WTC11 (cell line): Measurements from ENCODE around the gene C19orf73. TPM values are rescaled to one million over a fixed set of nuclear protein-coding genes. Genes with fewer than 3 reads are reported as not detected.
"Not testable (repeated sequence)": the region's sequence is repeated elsewhere in the genome, so short reads cannot be mapped to it uniquely, and the experiment has no call there.

Experiments
- ATAC-seq: fragments of 200-7000 bp; cut with Tn5 transposase; 2 replicates; pipeline ENCODE4 v1.10.0; 2021; ENCODE audit warnings: mild to moderate bottlenecking, moderate library complexity
- CTCF ChIA-PET: fragments of 300-600 bp; sonication (Branson Sonifier 250); formaldehyde crosslinking; loops from one replicate; lab custom pipeline; 2021; ENCODE audit warnings: antibody characterized with exemption; lab: Charles Lee
- POLR2A ChIA-PET: fragments of 350-600 bp; sonication (Branson Sonifier 250); formaldehyde crosslinking; loops from one replicate; lab custom pipeline; 2021; ENCODE audit warnings: antibody characterized with exemption; lab: Charles Lee
- DNase-seq: peaks from one replicate; pipeline ENCODE4 v3.0.0; 2021; ENCODE audit warnings: low spot score
- H3K27ac Mint-ChIP-seq: 2 replicates; pipeline ENCODE4 v1.8.0; 2021; ENCODE audit warnings: mixed read lengths
- H3K27me3 Mint-ChIP-seq: 2 replicates; pipeline ENCODE4 v1.8.0; 2021; ENCODE audit warnings: low read depth, mild to moderate bottlenecking, moderate library complexity, mixed read lengths
- H3K36me3 Mint-ChIP-seq: 2 replicates; pipeline ENCODE4 v1.8.0; 2021; ENCODE audit warnings: mixed read lengths
- H3K4me1 Mint-ChIP-seq: 2 replicates; pipeline ENCODE4 v1.8.0; 2022; ENCODE audit warnings: mixed read lengths
- H3K4me3 Mint-ChIP-seq: 2 replicates; pipeline ENCODE4 v1.8.0; 2021; ENCODE audit warnings: mild to moderate bottlenecking, moderate library complexity, mixed read lengths
- H3K9me3 Mint-ChIP-seq: 2 replicates; pipeline ENCODE4 v1.8.0; 2021; ENCODE audit warnings: mixed read lengths
- CBFB ChIP-seq: sonication (generic); formaldehyde crosslinking; IDR thresholded peaks from 2 replicates; pipeline ENCODE4 v1.8.1; 2022; ENCODE audit warnings: mild to moderate bottlenecking, low read depth, missing genetic modification reagents
- CREM ChIP-seq: sonication (generic); formaldehyde crosslinking; IDR thresholded peaks from 2 replicates; pipeline ENCODE4 v1.8.1; 2022; ENCODE audit warnings: mild to moderate bottlenecking, missing genetic modification reagents, moderate library complexity
- ELF4 ChIP-seq: sonication (generic); formaldehyde crosslinking; IDR thresholded peaks from 2 replicates; pipeline ENCODE4 v1.8.1; 2022; ENCODE audit warnings: low read depth, mild to moderate bottlenecking, moderate library complexity, missing genetic modification reagents
- ESRRA ChIP-seq: sonication (generic); formaldehyde crosslinking; IDR thresholded peaks from 2 replicates; pipeline ENCODE4 v1.8.1; 2022; ENCODE audit warnings: mild to moderate bottlenecking, missing genetic modification reagents, borderline replicate concordance
- FOXJ3 ChIP-seq: sonication (generic); formaldehyde crosslinking; IDR thresholded peaks from 2 replicates; pipeline ENCODE4 v1.9.0; 2021; ENCODE audit warnings: missing genetic modification reagents, mild to moderate bottlenecking, borderline replicate concordance
- FOXK1 ChIP-seq: sonication (generic); formaldehyde crosslinking; IDR thresholded peaks from 2 replicates; pipeline ENCODE4 v1.8.0; 2022; ENCODE audit warnings: mild to moderate bottlenecking, moderate library complexity, missing genetic modification reagents
- FOXP1 ChIP-seq: sonication (generic); formaldehyde crosslinking; IDR thresholded peaks from 2 replicates; pipeline ENCODE4 v1.8.0; 2022; ENCODE audit warnings: missing genetic modification reagents, mild to moderate bottlenecking, moderate library complexity, borderline replicate concordance
- MYBL2 ChIP-seq: sonication (generic); formaldehyde crosslinking; IDR thresholded peaks from 2 replicates; pipeline ENCODE4 v1.8.1; 2023; ENCODE audit warnings: mild to moderate bottlenecking, moderate library complexity, missing genetic modification reagents
- NFYB ChIP-seq: sonication (generic); formaldehyde crosslinking; conservative IDR thresholded peaks from 2 replicates; pipeline ENCODE4 v1.8.0; 2022; ENCODE audit warnings: low read depth, missing genetic modification reagents
- NR1H2 ChIP-seq: sonication (generic); formaldehyde crosslinking; IDR thresholded peaks from 2 replicates; pipeline ENCODE4 v1.9.0; 2021; ENCODE audit warnings: mild to moderate bottlenecking, moderate library complexity, missing genetic modification reagents
- OVOL2 ChIP-seq: fragments of 250-450 bp; sonication (Bioruptor Pico); IDR thresholded peaks from 2 replicates; pipeline ENCODE4 v1.9.0; 2021; ENCODE audit warnings: mild to moderate bottlenecking, borderline replicate concordance
- PRRX2 ChIP-seq: fragments of 250-450 bp; sonication (Bioruptor Pico); IDR thresholded peaks from 2 replicates; pipeline ENCODE4 v1.8.0; 2021; ENCODE audit warnings: mild to moderate bottlenecking
- RORB ChIP-seq: fragments of 250-450 bp; sonication (Bioruptor Pico); IDR thresholded peaks from 2 replicates; pipeline ENCODE4 v1.9.0; 2021; ENCODE audit warnings: mild to moderate bottlenecking
- TEAD1 ChIP-seq: sonication (generic); formaldehyde crosslinking; IDR thresholded peaks from 2 replicates; pipeline ENCODE4 v1.8.0; 2022; ENCODE audit warnings: mild to moderate bottlenecking, missing genetic modification reagents
- ZNF219 ChIP-seq: sonication (generic); formaldehyde crosslinking; IDR thresholded peaks from 2 replicates; pipeline ENCODE4 v1.8.0; 2023; ENCODE audit warnings: missing genetic modification reagents, mild to moderate bottlenecking, borderline replicate concordance
- ZNF232 ChIP-seq: sonication (generic); formaldehyde crosslinking; IDR thresholded peaks from 2 replicates; pipeline ENCODE4 v1.8.0; 2022; ENCODE audit warnings: mild to moderate bottlenecking, missing genetic modification reagents
- total RNA-seq: library from RNA; stranded (reverse); gene quantifications from 3 replicates; pipeline ENCODE4 v1.2.3, GENCODE V29; 2021
- TF ChIP-seq, protein P1 (sequence below): fragments of 250-450 bp; sonication (Bioruptor Pico); IDR thresholded peaks from 2 replicates; pipeline ENCODE4 v1.9.0; 2021; ENCODE audit warnings: mild to moderate bottlenecking
- TF ChIP-seq, protein P2 (sequence below): sonication (generic); formaldehyde crosslinking; IDR thresholded peaks from 2 replicates; pipeline ENCODE4 v1.8.0; 2022; ENCODE audit warnings: mild to moderate bottlenecking, missing genetic modification reagents
- TF ChIP-seq, protein P3 (sequence below): sonication (generic); formaldehyde crosslinking; IDR thresholded peaks from 2 replicates; pipeline ENCODE4 v1.8.0; 2023; ENCODE audit warnings: mild to moderate bottlenecking, missing genetic modification reagents
- TF ChIP-seq, protein P4 (sequence below): fragments of 250-450 bp; sonication (Bioruptor Pico); IDR thresholded peaks from 2 replicates; pipeline ENCODE4 v1.9.0; 2021; ENCODE audit warnings: mild to moderate bottlenecking
- TF ChIP-seq, protein P5 (sequence below): sonication (generic); formaldehyde crosslinking; IDR thresholded peaks from 2 replicates; pipeline ENCODE4 v1.8.0; 2022; ENCODE audit warnings: mild to moderate bottlenecking, missing genetic modification reagents
- TF ChIP-seq, protein P6 (sequence below): sonication (generic); formaldehyde crosslinking; conservative IDR thresholded peaks from 2 replicates; pipeline ENCODE4 v1.8.1; 2022; ENCODE audit warnings: mild to moderate bottlenecking, missing genetic modification reagents
- TF ChIP-seq, protein P7 (sequence below): fragments of 250-450 bp; sonication (Bioruptor Pico); IDR thresholded peaks from 2 replicates; pipeline ENCODE4 v1.9.0; 2021; ENCODE audit warnings: moderate library complexity, mild to moderate bottlenecking, inconsistent platforms, borderline replicate concordance

Gene C19orf73
- total RNA-seq, 1 experiment from 2014 or later, result 3.2 TPM

DNA sequence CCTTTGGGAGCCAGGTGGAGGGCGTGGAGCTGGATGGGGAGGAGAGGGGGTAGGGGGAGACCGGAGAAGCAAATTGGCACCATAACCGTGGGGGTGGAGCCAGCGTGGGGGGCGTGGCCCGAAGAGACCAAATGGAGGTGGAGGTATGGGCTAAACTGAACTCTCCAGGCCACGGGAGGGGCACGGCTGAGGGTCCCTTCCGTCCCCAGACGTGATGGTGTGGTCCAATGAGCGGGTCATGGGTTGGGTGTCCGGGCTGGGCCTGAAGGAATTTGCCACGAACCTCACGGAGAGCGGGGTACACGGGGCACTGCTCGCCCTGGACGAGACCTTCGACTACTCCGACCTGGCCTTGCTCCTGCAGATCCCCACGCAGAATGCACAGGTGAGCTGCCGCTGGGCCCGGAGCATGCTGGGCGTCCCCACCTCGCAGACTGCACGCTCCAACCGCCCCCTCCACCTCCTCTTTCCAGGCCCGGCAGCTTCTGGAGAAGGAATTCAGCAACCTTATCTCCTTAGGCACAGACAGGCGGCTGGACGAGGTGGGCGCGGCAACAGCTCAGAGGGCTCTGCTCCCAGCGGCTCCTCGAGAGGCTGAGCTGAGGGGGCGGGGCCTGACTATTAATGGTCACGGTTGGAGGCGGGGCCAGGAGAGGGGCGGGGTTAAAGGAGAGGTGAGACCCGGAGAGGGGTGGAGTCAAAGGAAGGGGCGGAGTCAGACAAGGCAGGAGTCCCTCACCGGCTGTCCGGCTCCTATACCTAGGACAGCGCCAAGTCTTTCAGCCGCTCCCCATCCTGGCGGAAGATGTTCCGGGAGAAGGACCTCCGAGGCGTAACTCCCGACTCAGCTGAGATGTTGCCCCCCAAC is 30.1 kb upstream of the C19orf73 start (continued):
- no peak; the same call in 1 of the 2 replicates for TF ChIP-seq ZNF219 (CRISPR knock-in tag)
- no peak for TF ChIP-seq CBFB (CRISPR knock-in tag)
- TF ChIP-seq, protein P1, sequence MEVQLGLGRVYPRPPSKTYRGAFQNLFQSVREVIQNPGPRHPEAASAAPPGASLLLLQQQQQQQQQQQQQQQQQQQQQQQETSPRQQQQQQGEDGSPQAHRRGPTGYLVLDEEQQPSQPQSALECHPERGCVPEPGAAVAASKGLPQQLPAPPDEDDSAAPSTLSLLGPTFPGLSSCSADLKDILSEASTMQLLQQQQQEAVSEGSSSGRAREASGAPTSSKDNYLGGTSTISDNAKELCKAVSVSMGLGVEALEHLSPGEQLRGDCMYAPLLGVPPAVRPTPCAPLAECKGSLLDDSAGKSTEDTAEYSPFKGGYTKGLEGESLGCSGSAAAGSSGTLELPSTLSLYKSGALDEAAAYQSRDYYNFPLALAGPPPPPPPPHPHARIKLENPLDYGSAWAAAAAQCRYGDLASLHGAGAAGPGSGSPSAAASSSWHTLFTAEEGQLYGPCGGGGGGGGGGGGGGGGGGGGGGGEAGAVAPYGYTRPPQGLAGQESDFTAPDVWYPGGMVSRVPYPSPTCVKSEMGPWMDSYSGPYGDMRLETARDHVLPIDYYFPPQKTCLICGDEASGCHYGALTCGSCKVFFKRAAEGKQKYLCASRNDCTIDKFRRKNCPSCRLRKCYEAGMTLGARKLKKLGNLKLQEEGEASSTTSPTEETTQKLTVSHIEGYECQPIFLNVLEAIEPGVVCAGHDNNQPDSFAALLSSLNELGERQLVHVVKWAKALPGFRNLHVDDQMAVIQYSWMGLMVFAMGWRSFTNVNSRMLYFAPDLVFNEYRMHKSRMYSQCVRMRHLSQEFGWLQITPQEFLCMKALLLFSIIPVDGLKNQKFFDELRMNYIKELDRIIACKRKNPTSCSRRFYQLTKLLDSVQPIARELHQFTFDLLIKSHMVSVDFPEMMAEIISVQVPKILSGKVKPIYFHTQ (CRISPR knock-in tag), result no peak
- TF ChIP-seq, protein P2, sequence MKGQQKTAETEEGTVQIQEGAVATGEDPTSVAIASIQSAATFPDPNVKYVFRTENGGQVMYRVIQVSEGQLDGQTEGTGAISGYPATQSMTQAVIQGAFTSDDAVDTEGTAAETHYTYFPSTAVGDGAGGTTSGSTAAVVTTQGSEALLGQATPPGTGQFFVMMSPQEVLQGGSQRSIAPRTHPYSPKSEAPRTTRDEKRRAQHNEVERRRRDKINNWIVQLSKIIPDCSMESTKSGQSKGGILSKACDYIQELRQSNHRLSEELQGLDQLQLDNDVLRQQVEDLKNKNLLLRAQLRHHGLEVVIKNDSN (CRISPR knock-in tag), result peak; percentile 41; the same call in 1 of the 2 replicates
- TF ChIP-seq, protein P3, sequence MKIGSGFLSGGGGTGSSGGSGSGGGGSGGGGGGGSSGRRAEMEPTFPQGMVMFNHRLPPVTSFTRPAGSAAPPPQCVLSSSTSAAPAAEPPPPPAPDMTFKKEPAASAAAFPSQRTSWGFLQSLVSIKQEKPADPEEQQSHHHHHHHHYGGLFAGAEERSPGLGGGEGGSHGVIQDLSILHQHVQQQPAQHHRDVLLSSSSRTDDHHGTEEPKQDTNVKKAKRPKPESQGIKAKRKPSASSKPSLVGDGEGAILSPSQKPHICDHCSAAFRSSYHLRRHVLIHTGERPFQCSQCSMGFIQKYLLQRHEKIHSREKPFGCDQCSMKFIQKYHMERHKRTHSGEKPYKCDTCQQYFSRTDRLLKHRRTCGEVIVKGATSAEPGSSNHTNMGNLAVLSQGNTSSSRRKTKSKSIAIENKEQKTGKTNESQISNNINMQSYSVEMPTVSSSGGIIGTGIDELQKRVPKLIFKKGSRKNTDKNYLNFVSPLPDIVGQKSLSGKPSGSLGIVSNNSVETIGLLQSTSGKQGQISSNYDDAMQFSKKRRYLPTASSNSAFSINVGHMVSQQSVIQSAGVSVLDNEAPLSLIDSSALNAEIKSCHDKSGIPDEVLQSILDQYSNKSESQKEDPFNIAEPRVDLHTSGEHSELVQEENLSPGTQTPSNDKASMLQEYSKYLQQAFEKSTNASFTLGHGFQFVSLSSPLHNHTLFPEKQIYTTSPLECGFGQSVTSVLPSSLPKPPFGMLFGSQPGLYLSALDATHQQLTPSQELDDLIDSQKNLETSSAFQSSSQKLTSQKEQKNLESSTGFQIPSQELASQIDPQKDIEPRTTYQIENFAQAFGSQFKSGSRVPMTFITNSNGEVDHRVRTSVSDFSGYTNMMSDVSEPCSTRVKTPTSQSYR (CRISPR knock-in tag), result no peak
- TF ChIP-seq, protein P4, sequence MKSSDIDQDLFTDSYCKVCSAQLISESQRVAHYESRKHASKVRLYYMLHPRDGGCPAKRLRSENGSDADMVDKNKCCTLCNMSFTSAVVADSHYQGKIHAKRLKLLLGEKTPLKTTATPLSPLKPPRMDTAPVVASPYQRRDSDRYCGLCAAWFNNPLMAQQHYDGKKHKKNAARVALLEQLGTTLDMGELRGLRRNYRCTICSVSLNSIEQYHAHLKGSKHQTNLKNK (CRISPR knock-in tag), result no peak
- 0 out of 2 replicates have a peak, but pooled peaks have one; percentile 46 for TF ChIP-seq TEAD1
- TF ChIP-seq, protein P5, sequence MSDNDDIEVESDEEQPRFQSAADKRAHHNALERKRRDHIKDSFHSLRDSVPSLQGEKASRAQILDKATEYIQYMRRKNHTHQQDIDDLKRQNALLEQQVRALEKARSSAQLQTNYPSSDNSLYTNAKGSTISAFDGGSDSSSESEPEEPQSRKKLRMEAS, result peak; percentile 71; the same call in 1 of the 2 replicates

DNA sequence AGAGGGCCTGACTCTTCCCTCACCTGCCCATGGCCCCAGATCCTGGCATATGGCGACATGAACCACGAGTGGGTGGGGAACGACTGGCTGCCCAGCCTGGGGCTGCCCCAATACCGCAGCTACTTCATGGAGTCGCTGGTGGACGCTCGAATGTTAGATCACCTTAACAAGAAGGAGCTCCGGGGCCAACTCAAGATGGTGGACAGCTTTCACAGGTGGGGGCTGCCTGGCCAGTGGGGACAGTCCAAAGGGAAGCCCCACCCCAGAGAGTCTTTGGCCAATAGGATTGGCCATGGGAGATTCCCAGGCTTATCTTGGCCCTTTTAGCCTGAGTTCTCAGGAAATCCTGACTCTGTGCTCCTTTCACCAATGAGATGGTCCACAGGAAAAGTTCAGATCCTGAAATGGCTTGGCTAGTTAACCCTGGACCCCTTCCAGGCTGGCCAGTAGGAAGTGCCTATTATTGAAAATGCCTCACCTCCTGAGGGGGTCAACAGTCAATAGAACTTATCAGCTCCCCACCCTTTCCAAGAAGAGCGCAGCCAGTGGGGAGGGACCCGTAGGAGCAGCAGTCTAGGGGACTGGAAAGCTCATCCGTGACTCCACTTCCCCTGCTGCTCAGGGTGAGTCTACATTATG is 29.2 kb upstream of the C19orf73 start:
- H3K27me3 Mint-ChIP-seq, result peaks cover 33% of the 10 kb centered on the region
- POLR2A ChIA-PET, result interaction anchor here (1.1 to 2.5 kb wide), 2 partner anchors 23 to 62 kb away, joined by 4 to 7 read pairs; no protein-coding TSS in a partner anchor
- ATAC-seq (no peak), DNase-seq (no peak)
- TF ChIP-seq ZNF219 (CRISPR knock-in tag), result no peak
- no peak for TF ChIP-seq ESRRA (CRISPR knock-in tag)
- no peak for TF ChIP-seq NR1H2 (CRISPR knock-in tag)
- no peak for TF ChIP-seq RORB
- TF ChIP-seq ELF4 (CRISPR knock-in tag), result no peak
- TF ChIP-seq CREM (CRISPR knock-in tag), result no peak
- TF ChIP-seq MYBL2, result no peak
- TF ChIP-seq, protein P6, sequence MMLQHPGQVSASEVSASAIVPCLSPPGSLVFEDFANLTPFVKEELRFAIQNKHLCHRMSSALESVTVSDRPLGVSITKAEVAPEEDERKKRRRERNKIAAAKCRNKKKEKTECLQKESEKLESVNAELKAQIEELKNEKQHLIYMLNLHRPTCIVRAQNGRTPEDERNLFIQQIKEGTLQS (CRISPR knock-in tag), result no peak
- TF ChIP-seq PRRX2 (CRISPR knock-in tag), result no peak
- no peak for TF ChIP-seq NFYB (CRISPR knock-in tag)
- no peak for TF ChIP-seq FOXP1 (CRISPR knock-in tag)
- no peak for TF ChIP-seq ZNF232 (CRISPR knock-in tag)
- TF ChIP-seq OVOL2, result no peak
- no peak for TF ChIP-seq FOXJ3 (CRISPR knock-in tag)
- TF ChIP-seq, protein P7, sequence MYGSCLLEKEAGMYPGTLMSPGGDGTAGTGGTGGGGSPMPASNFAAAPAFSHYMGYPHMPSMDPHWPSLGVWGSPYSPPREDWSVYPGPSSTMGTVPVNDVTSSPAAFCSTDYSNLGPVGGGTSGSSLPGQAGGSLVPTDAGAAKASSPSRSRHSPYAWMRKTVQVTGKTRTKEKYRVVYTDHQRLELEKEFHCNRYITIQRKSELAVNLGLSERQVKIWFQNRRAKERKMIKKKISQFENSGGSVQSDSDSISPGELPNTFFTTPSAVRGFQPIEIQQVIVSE (CRISPR knock-in tag), result no peak
- no peak for TF ChIP-seq FOXK1 (CRISPR knock-in tag)
- H3K36me3 Mint-ChIP-seq, result no peaks in the 10 kb centered on the region; the same call in 1 of the 2 replicates
- CTCF ChIA-PET, result interaction anchor here (0.6 to 7.9 kb wide), 14 partner anchors 12 to 148 kb away, joined by 3 to 98 read pairs (median 10); partner anchors contain the start of gene LIN7B
- H3K4me3 Mint-ChIP-seq, result peak overlapping the region; percentile 92
- peaks cover 34% of the 10 kb centered on the region for H3K4me1 Mint-ChIP-seq
- no peaks in the 10 kb centered on the region for H3K9me3 Mint-ChIP-seq
- H3K27ac Mint-ChIP-seq, result peak overlapping the region; percentile 48; the same call in 1 of the 2 replicates

DNA sequence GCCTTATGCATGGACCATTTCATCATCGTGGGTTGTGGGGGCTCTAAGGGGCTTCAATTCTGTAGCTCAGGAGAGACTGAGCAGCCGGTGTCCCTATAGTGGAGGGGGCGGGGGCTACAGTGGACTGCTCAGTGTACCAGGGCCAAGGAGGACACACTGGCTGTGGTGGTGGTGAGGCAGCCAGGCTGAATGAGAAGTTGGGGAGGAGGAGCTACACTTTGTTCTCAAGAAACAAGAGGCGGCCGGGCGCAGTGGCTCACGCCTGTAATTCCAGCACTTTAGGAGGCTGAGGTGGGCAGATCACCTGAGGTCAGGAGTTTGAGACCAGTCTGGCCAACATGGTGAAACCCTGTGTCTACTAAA is 27.4 kb upstream of the C19orf73 start:
- ChIA-PET POLR2A (interaction anchor here (0.7 to 1.7 kb wide), 9 partner anchors 8 to 52 kb away, joined by 3 to 6 read pairs (median 4); no protein-coding TSS in a partner anchor), CTCF (interaction anchor here (0.6 to 7.9 kb wide), 43 partner anchors 9 to 1786 kb away, joined by 3 to 118 read pairs (median 4); partner anchors contain the start of genes BAX, DKKL1, HRC and LIN7B)
- ATAC-seq, result peak; percentile 5
- H3K9me3 Mint-ChIP-seq, H3K36me3 Mint-ChIP-seq, DNase-seq: not testable (repeated sequence)
- H3K27ac Mint-ChIP-seq, result peak overlapping the region; percentile 88
- peaks cover 36% of the 10 kb centered on the region for H3K4me1 Mint-ChIP-seq
- peaks cover 26% of the 10 kb centered on the region for H3K27me3 Mint-ChIP-seq
- H3K4me3 Mint-ChIP-seq, result peak overlapping the region; percentile 69
